ENCODE data around the gene MYO16.
"Not testable (repeated sequence)": the region's sequence is repeated elsewhere in the genome, so short reads cannot be mapped to it uniquely, and the experiment has no call there.

MYO16 gene

GRCh38 chr13:108747843-108748242 is 118.4 kb downstream of the MYO16 start:
- DNase-seq: no peak

GRCh38 chr13:108752276-108752675 is 122.9 kb downstream of the MYO16 start:
- no peak for DNase-seq

- DNase-seq: no peak
These were observed 125.7 kb downstream of the MYO16 start for GRCh38 chr13:108755083-108755482.

GRCh38 chr13:108760129-108760528 is 130.7 kb downstream of the MYO16 start:
- no peak for DNase-seq

GRCh38 chr13:108760541-108760940 is 131.1 kb downstream of the MYO16 start:
- DNase-seq: no peak

GRCh38 chr13:108768035-108768434 is 138.6 kb downstream of the MYO16 start:
- DNase-seq: no peak

- no peak for DNase-seq
These were observed 140.0 kb downstream of the MYO16 start for GRCh38 chr13:108769213-108770070.

GRCh38 chr13:108775597-108775996 is 146.2 kb downstream of the MYO16 start:
- no peak for DNase-seq

GRCh38 chr13:108776650-108777049 is 147.2 kb downstream of the MYO16 start:
- DNase-seq: no peak

- no peak for DNase-seq
These were observed 148.3 kb downstream of the MYO16 start for GRCh38 chr13:108777421-108778420.

- DNase-seq: no peak
These were observed 149.9 kb downstream of the MYO16 start for GRCh38 chr13:108779308-108779707.

- DNase-seq: no peak
These were observed 151.3 kb downstream of the MYO16 start for GRCh38 chr13:108780706-108781105.

GRCh38 chr13:108781312-108781711 is 151.9 kb downstream of the MYO16 start:
- no peak for DNase-seq

GRCh38 chr13:108782480-108782879 is 153.1 kb downstream of the MYO16 start:
- not testable (repeated sequence) for DNase-seq

GRCh38 chr13:108785844-108786243 is 156.4 kb downstream of the MYO16 start:
- no peak for DNase-seq

GRCh38 chr13:108786456-108787200 is 157.2 kb downstream of the MYO16 start:
- no peak for DNase-seq

GRCh38 chr13:108787700-108788414 is 158.4 kb downstream of the MYO16 start:
- no peak for DNase-seq

GRCh38 chr13:108789476-108789875 is 160.1 kb downstream of the MYO16 start:
- DNase-seq: no peak

- DNase-seq: no peak
These were observed 166.4 kb downstream of the MYO16 start for GRCh38 chr13:108795841-108796240.

- DNase-seq: no peak
These were observed 167.9 kb downstream of the MYO16 start for GRCh38 chr13:108797354-108797753.

- no peak for DNase-seq
These were observed 178.4 kb downstream of the MYO16 start for GRCh38 chr13:108807841-108808240.

GRCh38 chr13:108812165-108812564 is 182.8 kb downstream of the MYO16 start:
- DNase-seq: no peak
